AG04450 (cell line): ENCODE measurements around the gene HEY2. TPM values are rescaled to one million over a fixed set of nuclear protein-coding genes. Genes with fewer than 3 reads are reported as not detected.

Source experiments
- CTCF ChIA-PET: fragments of 300-600, 350-600 bp; formaldehyde crosslinking; extraction: SDS; loops from one replicate; lab custom pipeline; 2022; ENCODE audit warnings: antibody characterized with exemption, inconsistent platforms; lab: Charles Lee
- POLR2A ChIA-PET: fragments of 350-600 bp; formaldehyde crosslinking; extraction: SDS; loops from one replicate; lab custom pipeline; 2021; ENCODE audit warnings: antibody characterized with exemption, inconsistent platforms; lab: Yijun Ruan, JAX
- DNase-seq: peaks from one replicate; pipeline ENCODE4 v3.0.0-alpha.2; 2011; ENCODE audit warnings: low read depth, low spot score
- H3K27ac ChIP-seq: one replicate; pipeline ENCODE4 v1.5.1; 2012; ENCODE audit warnings: low read depth, low read length, control low read depth
- H3K27me3 ChIP-seq: one replicate; pipeline ENCODE4 v1.6.0; 2012; ENCODE audit warnings: low read length; ENCODE audit not compliant: control insufficient read depth, insufficient read depth
- H3K4me3 ChIP-seq: 2 replicates; pipeline ENCODE4 v1.5.1; 2011; ENCODE audit warnings: mild to moderate bottlenecking, low read depth, low read length, control low read depth
- H3K9me3 ChIP-seq: 2 replicates; pipeline ENCODE4 v1.5.1; 2012; ENCODE audit warnings: low read length; ENCODE audit not compliant: control insufficient read depth, insufficient read depth
- polyA plus RNA-seq: library from polyadenylated mRNA; depleted of rRNA; stranded (reverse); fragments of >200 nt; gene quantifications from 2 replicates; pipeline ENCODE4 v1.2.3, GENCODE V29; 2011
- TF ChIP-seq, protein P1 (sequence below): IDR thresholded peaks from 2 replicates; pipeline ENCODE4 v1.5.1; 2011; ENCODE audit warnings: low read depth, low read length, control low read depth, inconsistent platforms

Gene HEY2
- polyA plus RNA-seq, 1 experiment: not detected

DNA sequence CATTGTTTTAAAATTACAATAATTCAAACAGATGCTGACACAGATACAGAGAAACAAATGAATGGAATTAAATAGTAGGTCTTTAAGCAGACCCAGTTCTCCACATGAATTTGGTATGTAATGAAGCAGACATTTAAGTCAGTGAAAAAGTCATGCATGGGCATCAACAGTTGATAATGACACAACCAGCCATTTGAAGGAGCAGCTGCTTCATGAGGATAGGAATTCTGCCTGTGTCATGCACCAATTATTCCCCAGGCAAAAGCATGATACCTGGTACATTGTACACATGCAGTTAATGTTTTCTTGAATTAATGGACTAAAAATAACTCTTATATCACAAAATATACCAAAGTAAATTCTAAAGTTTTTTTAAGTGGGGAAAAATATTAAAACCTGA lies 11.2 kb upstream of the HEY2 start:
- no peak overlapping the region for H3K4me3 ChIP-seq
- POLR2A ChIA-PET: no interaction called here
- DNase-seq: no peak
- TF ChIP-seq, protein P1, sequence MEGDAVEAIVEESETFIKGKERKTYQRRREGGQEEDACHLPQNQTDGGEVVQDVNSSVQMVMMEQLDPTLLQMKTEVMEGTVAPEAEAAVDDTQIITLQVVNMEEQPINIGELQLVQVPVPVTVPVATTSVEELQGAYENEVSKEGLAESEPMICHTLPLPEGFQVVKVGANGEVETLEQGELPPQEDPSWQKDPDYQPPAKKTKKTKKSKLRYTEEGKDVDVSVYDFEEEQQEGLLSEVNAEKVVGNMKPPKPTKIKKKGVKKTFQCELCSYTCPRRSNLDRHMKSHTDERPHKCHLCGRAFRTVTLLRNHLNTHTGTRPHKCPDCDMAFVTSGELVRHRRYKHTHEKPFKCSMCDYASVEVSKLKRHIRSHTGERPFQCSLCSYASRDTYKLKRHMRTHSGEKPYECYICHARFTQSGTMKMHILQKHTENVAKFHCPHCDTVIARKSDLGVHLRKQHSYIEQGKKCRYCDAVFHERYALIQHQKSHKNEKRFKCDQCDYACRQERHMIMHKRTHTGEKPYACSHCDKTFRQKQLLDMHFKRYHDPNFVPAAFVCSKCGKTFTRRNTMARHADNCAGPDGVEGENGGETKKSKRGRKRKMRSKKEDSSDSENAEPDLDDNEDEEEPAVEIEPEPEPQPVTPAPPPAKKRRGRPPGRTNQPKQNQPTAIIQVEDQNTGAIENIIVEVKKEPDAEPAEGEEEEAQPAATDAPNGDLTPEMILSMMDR: no peak
- CTCF ChIA-PET: no interaction called here
- H3K27me3 ChIP-seq: no peaks in the 10 kb centered on the region
- H3K9me3 ChIP-seq: no peaks in the 10 kb centered on the region
- H3K27ac ChIP-seq: no peak overlapping the region

GRCh38 chr6:125739364-125739763 lies 10.1 kb upstream of the HEY2 start:
- ChIA-PET POLR2A (no interaction called here), CTCF (no interaction called here)
- TF ChIP-seq, protein P1: no peak

GRCh38 chr6:125741336-125741735 lies 8.1 kb upstream of the HEY2 start:
- CTCF ChIA-PET: interaction anchor here (1.1 kb wide), 1 partner anchor 430 kb away, joined by 4 read pairs; no protein-coding TSS in a partner anchor
- Histone ChIP-seq H3K27ac (no peak overlapping the region), H3K9me3 (no peaks in the 10 kb centered on the region), H3K27me3 (peaks cover 14% of the 10 kb centered on the region), H3K4me3 (no peak overlapping the region)
- POLR2A ChIA-PET: no interaction called here
- DNase-seq: no peak
- TF ChIP-seq, protein P1: no peak

More at GRCh38 chr6:125739364-125739763, 10.1 kb upstream of the HEY2 start:
- Histone ChIP-seq H3K4me3 (no peak overlapping the region), H3K27me3 (peaks cover 3% of the 10 kb centered on the region), H3K27ac (no peak overlapping the region), H3K9me3 (no peaks in the 10 kb centered on the region)
- no peak for DNase-seq

- no peak overlapping the region for H3K27ac ChIP-seq
- ChIA-PET POLR2A (no interaction called here), CTCF (interaction anchor here (0.6 to 1.1 kb wide), 2 partner anchors 430 to 1918 kb away, joined by 3 to 4 read pairs; no protein-coding TSS in a partner anchor)
- no peak for DNase-seq
- no peak overlapping the region for H3K4me3 ChIP-seq
- TF ChIP-seq, protein P1: no peak
- H3K9me3 ChIP-seq: no peaks in the 10 kb centered on the region
- peaks cover 21% of the 10 kb centered on the region for H3K27me3 ChIP-seq
Measured at GRCh38 chr6:125742024-125742423, 7.4 kb upstream of the HEY2 start.

- POLR2A ChIA-PET: no interaction called here
- CTCF ChIA-PET: interaction anchor here (0.6 to 1.1 kb wide), 2 partner anchors 431 to 1917 kb away, joined by 3 to 4 read pairs; no protein-coding TSS in a partner anchor
- TF ChIP-seq, protein P1: no peak
Measured at GRCh38 chr6:125742464-125743120, 6.8 kb upstream of the HEY2 start.

More at GRCh38 chr6:125742464-125743120, 6.8 kb upstream of the HEY2 start:
- peaks cover 26% of the 10 kb centered on the region for H3K27me3 ChIP-seq
- no peak for DNase-seq
- H3K4me3 ChIP-seq: no peak overlapping the region
- H3K9me3 ChIP-seq: no peaks in the 10 kb centered on the region
- no peak overlapping the region for H3K27ac ChIP-seq
